LoVo (cell line): ENCODE measurements around the gene RAD9A.

Source experiments
- DNase-seq: peaks from one replicate; pipeline ENCODE4 v3.0.0-alpha.2; 2016; ENCODE audit warnings: low spot score

RAD9A gene

DNA sequence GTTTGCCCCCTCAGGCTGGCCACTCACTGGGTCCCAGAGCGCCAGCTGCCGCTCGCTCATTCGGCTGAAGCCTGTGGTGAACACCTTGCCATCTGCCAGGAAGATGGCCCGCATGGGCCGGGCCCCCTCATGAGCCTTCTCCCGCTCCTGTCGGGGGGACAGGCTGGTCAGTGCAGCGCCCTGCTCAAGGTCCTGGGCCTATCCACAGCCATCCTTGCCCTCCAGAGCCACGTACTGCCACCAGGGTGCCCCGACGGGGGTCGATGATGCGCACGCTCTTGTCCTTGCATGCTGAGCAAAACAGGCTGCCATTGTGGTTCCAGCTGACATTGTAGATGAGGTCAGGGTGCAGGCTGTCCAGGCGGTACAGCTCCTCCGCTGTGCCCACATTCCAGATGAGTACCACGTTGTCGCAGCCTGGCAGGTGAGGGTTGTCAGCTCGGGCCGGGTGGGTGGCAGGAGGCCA, 49.3 kb downstream of the RAD9A start:
- no peak for DNase-seq

DNA sequence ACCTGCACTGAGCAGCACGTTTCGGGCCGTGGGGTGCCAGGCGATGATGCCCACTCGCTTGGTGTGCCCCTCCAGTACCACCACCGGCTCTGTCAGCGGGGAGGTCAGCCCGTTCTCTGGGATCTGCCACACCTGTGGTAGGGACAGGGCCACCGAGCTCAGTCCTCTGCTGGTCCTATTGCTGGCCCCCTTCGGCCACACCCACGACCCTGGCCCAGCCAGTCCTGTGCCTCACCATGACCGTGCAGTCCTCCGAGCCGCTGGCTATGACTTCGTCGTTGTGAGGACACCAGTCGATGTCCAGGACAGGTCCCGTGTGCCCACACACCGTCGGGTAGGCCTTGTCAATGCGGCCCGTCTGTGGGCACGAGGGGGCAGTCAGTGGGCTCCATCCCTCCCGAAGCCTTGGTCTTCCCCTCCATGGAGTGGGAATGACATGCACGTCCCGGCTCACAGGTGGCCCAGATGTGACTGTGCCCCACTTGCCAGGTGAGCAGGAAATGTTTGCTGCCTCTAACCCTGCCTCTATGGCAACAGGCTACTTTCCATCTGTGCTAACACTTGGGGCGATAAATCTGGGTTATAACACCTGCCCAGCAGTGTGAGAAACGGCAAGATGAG, 50.1 kb downstream of the RAD9A start:
- DNase-seq, result no peak

DNA sequence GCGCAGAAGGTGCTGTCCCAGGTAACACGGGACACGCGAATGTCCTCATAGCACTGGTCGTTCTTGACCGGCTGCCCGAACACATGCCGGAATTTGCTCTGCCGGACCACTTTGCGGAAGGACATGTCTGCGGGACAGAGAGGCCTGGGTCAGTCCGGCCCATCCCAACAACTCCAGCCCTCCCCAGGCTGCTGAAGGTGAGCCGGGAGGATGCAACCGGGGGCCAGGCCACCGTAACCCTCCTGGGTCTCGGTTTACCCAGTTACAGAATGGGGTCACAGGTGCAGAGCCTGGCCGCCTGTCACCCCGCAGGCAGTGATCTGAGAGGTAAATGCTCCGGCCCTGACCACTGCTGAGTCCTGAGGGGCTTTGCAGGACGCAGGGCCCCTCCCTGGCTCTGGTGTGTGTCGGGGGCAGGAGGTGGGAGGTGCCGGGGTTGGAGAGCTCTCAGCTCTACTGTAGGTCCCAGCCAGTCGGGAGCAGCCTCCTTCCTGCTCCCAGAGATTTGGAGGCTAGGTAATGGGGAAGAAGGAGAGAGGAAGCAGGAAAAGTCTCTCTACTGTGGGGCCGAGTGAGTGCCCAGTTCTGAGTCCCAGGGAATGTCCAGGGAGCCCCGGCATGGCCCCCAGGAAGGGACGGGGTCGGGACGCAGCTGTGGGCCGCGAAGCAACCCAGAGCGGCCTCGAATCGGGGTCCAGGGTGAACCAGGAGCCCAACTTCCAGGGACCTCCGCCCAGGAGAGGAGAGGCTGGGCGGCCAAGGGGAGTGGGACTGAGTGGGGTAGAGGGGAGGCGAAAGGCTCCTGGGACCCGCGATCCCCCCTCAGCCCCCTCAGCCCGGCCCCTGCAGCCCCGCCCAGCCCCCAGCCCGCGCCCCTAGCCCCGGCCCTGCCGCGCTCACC, 51.0 kb downstream of the RAD9A start:
- DNase-seq, result no peak

DNA sequence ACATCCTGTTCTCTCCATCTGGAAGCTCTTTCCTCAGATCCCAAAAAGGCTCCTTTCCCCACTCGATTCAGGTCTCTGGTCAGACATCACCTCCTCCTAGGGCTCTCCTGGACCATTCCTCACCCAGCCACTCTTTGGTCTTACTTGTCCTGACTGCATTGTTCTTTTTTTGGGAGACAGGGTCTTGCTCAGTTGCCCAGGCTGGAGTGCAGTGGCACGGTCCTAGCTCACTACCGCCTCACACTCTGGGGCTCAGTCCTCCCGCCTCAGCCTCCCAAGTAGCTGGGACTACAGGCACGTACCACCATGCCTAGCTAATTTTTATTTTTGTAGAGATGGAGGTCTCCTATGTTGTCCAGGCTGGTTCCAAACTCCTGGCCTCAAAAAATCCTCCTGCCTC, 53.7 kb downstream of the RAD9A start:
- DNase-seq, result no peak
